NCI-H226 (cell line): ENCODE data around the gene SCRN1.
A peak's percentile ranks its signal among the peaks of the same experiment; 100 is the strongest.
"Not testable (repeated sequence)": the region's sequence is repeated elsewhere in the genome, so short reads cannot be mapped to it uniquely, and the experiment has no call there.

Experiments
- DNase-seq: peaks from one replicate; pipeline ENCODE4 v3.0.0-alpha.2; 2015

SCRN1 gene

DNA sequence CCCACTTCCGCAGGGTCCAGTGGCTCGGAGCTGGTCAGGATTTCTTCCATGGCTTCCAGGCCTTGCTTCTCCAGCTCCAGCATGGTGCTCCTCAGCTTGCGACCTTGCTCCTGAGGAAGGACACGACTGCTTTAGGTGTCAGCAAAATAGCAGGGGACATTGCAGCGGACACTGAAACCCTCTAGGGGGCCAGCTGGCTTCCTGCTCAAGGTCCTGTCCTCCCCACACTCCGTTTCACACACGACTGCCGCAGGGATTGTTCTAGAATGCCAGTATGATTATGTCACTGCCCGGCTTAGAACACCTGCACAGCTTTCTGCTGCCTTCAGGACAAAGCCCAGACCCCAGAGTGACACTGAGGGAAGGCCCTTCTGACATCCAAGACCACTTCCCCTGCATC, 65.6 kb downstream of the SCRN1 start:
- DNase-seq, result no peak

DNA sequence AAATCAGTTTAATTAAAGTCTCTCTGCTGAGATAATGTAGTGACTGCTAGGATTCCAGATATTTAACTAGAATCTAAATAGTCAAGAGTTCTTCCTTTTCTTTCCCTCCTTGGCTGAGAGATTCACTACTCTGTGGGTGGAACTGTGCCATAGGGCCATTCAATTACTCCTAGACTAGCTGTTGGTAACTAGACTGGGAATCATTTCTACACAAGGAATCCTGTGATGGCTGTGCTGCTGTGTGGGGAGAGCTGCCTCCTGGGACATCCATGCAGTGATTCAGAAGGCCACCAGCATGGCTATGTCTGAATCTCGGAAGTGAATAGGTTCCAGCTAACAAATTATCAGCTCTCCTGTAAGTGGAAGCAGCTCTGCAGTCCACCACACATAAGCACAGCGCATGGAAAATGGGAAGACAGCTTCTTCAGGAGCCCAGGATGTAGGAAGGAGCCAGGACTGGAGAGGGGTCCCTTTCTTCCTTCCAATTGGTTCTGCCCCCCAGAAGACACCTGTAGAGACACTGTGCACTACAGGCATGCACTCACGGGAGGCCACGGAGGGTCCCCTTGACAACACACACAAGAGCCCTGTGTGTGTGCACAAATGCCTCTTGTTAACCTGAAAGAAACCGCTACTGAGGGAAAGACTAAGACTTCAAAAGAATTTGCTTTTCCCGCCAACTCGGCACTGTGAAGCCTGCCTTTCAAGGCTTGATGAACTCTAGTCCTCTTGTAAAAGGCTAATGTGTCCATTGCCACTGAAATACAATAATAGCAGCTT, 66.5 kb downstream of the SCRN1 start:
- no peak for DNase-seq

GRCh38 chr7:29921404-29922010, 68.1 kb downstream of the SCRN1 start:
- DNase-seq, result peak; percentile 57

- no peak for DNase-seq
These were observed 69.1 kb downstream of the SCRN1 start for GRCh38 chr7:29920491-29920890.

- DNase-seq, result no peak
These were observed 69.8 kb downstream of the SCRN1 start for GRCh38 chr7:29919790-29920189.

- DNase-seq, result no peak
These were observed 70.8 kb downstream of the SCRN1 start for GRCh38 chr7:29918850-29919249.

GRCh38 chr7:29917641-29918040, 72.0 kb downstream of the SCRN1 start:
- no peak for DNase-seq

GRCh38 chr7:29915481-29916215, 74.0 kb downstream of the SCRN1 start:
- DNase-seq, result no peak

DNA sequence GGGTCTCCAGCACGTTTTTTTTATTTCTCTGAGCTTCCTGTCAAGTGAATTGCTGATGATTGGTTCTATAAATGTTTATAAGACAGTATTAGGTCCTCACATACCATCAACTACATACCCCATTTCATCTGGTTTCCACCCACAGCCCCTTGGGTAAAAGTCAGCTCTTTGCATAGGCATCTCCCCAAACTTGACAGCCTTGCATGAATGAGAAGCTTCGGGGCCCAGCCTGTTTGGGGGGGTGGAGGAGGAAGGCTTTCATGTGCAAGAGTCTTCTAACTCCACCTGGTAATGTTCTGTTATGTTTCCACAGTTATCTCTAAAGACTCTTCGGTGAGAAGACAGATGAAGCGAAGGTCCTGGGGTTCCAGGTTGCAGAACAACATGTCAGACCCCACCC, 75.4 kb downstream of the SCRN1 start:
- DNase-seq, result no peak

DNA sequence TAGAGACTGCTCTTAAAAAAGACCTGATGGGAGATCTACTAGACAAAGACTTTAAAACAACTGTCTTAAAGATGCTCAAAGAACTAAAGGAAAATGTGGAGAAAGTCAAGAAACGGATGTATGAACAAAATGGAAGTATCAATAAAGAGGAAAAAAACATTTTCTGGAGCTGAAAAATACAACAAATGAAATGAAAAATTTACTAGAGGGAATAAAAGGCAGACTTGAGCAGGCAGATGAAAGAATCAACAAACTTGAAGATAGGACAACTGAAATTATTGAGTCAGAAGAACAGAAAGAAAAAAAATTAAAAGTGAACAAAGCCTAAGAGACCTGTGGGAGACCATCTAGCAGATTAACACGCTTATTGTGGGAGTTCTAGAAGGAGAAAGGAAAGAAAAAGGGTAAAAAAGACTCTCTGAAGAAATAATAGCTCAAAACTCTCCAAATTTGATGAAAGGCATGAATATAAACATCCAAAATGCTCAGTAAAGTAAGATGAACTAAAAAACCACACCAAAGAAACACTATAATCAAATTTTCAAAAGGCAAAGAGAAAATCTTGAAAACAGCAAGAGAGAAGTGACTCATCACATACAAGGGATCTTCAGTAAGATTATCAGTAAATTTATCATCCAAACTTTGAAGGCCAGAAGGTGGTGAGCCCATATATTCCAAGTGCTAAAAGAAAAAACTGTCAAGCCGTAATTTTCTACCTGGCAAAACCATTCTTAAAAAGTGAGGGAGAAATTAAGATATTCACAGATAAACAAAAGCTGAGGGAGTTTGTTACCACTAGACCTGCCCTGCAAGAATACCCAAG, 83.2 kb downstream of the SCRN1 start:
- DNase-seq, result no peak

GRCh38 chr7:29900745-29901144, 88.9 kb downstream of the SCRN1 start:
- DNase-seq, result no peak

- DNase-seq, result peak; percentile 55
These were observed 91.3 kb downstream of the SCRN1 start for GRCh38 chr7:29898301-29898700.

DNA sequence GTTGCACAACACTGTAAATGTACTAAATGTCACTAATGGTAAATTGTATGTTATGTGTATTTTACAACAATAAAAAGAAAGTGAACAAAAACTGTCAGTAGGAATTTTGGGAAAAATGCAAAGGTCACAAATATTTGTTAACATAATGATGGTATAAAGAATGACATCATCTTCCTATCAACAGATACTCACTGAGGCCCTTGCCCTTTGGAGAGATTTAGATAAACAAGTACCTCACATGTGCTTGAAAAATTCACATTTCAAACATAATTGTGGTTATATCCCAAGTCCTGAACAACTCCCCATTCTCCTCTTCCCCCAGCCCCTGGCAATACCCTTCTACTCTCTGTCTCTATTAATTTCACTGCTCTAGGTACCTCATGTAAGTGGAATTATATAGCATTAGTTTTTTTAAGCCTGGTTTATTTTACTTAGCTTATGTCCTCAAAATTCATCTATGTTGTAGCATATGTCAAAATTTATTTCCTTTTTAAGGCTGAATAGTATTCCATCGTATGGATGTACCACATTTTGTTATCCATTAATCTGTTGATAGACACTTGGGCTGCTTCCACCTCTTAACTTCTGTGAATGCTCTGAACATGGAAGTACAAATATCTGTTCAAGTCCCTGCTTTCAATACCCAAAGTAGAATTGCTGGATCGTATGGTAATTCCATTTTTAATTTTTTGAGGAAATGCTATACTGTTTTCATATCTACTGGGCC, 92.8 kb downstream of the SCRN1 start:
- peak; percentile 50 for DNase-seq

DNA sequence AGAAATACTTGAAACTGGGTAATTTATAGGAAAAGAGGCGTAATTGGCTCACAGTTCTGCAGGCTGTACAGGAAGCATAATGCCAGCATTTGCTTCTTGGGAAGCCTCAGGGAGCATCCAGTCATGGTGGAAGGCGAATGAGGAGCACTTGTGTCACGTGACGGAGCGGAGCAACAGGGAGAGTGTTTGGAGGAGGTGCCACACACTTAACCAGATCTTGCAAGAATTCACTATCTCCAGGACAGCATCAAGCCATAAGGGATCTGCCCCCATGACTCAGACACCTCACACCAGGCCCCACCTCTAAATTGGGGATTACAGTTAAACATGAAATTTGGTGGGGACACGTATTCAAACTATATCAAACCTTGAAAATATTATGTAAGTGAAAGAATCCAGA, 94.0 kb downstream of the SCRN1 start:
- no peak for DNase-seq

DNA sequence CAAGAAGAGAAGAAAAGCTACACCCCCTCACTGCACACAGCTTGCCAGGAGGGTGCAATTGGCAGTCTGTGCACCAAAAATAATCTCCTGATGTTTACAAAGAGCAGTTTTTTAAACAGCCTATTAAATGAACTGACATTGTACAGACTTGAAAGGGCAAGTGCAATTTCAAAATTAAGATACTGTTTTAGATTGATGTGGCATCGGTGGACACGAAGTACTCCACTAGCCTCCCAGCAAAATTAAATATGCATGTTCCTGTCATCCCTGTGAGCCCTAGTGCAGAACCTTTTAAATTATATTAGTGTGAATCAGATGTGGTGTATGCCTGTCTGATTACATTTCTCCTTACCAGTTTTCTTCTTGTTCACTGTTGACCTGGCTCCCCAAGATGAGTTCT, 95.3 kb downstream of the SCRN1 start:
- no peak for DNase-seq

DNA sequence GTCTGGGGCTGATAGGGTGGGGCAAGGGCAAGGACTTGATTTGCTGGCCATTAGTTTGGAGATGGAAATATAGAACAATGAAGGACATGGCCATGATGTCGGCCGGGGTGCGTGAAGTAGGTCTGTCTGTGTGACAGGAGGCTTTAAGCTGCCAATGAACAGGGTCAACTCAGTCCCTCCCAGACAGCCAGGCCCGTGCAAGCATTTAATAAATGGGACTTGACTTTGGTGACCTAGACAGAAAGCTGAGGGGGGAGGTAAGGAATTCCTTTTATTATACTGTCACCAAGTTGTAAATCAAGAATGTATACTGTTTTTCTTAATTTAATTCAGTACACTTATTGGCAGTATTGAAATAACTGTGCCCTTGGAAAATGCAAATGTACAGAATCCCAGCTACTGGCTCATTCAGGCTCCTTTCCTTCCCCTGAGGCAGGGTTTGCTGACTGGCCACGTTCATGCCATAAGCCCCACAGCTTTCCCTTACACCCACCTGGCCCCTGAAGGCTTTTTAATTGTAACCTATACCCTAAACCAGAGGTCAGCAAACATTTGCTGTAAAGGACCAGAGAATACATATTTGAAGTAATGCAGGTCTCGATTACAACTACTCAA, 96.1 kb downstream of the SCRN1 start:
- DNase-seq, result no peak

- no peak for DNase-seq
These were observed 97.4 kb downstream of the SCRN1 start for GRCh38 chr7:29892231-29892630.

GRCh38 chr7:29891766-29892165, 97.8 kb downstream of the SCRN1 start:
- no peak for DNase-seq

DNA sequence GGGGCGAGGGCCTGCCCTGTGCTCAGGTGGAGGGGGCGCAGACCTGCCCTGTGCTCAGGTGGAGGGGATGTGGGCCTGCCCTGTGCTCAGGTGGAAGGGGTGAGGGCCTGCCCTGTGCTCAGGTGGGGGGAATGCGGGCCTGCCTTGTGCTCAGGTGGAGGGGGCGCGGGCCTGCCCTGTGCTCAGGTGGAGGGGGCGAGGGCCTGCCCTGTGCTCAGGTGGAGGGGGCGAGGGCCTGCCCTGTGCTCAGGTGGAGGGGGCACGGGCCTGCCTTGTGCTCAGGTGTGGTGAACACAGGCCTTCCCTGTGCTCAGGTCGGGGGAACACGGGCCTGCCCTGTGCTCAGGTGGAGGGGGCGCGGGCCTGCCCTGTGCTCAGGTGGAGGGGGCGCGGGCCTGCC, 98.8 kb downstream of the SCRN1 start:
- not testable (repeated sequence) for DNase-seq

DNA sequence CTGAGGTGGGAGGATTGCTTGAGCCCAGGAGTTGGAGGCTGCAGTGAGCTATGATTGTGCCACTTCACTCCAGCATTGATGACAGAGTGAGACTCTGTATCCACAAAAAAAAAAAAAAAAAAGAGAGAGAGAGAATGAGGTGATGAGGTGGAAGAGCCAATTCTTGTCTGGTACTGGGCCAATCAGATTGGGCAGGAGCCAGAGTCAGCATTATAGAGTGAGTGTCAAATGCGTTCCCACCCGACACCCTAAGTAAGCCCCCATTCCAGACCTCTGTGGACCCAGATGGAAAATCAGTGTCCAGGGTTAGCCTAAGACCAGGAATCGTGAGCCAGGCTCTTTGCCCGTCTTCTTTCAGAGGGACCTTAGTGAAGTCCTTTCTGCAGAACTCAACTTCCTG, 99.3 kb downstream of the SCRN1 start:
- DNase-seq, result no peak

DNA sequence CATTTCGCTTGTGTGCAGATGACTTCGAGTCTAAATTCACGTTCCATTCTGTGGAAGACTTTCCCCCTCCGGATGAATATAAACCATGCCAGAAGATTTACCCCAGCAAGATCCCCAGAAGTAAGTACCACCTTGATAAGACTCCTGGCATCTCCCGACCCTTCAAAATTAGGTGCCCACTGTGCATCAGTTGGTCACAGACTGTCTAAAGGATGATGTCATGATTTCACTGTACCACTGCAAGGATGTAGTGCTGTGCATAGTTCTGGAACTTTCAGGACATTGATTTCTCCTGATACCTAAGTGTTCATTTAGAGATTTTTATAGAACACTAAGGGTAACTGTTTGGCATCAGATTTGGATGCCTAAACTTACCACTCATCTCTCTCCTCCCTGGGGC, 100.3 kb downstream of the SCRN1 start:
- DNase-seq, result no peak

DNA sequence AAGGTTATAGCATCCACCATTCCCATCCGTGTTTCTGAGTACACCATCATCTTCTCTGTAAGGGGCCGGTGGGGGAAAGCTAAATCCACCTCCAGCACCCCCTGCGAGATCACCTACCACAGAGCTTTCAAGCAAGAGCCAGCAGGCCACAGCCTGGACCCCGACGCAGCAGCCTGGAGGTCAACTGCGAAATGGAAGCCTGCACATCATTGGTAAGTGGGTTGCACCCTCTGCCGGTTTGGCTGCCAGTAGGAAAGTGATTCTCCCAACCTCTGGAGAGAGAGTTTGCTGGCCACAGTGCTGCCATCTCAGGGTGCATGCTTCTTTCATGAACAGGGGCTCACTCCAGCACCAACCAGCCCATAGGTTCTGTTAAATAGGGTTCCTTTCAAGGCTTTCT, 101.6 kb downstream of the SCRN1 start:
- DNase-seq, result no peak
